GM12872 (cell line): Measurements from ENCODE around the gene RAB11FIP3.
A peak's percentile ranks its signal among the peaks of the same experiment; 100 is the strongest.

Source experiments
- TF ChIP-seq, protein P1 (sequence below): IDR thresholded peaks from 3 replicates; pipeline ENCODE4 v1.5.1; 2011; ENCODE audit warnings: low read depth, mild to moderate bottlenecking, low read length, moderate library complexity; ENCODE audit not compliant: insufficient read depth

The RAB11FIP3 gene

DNA sequence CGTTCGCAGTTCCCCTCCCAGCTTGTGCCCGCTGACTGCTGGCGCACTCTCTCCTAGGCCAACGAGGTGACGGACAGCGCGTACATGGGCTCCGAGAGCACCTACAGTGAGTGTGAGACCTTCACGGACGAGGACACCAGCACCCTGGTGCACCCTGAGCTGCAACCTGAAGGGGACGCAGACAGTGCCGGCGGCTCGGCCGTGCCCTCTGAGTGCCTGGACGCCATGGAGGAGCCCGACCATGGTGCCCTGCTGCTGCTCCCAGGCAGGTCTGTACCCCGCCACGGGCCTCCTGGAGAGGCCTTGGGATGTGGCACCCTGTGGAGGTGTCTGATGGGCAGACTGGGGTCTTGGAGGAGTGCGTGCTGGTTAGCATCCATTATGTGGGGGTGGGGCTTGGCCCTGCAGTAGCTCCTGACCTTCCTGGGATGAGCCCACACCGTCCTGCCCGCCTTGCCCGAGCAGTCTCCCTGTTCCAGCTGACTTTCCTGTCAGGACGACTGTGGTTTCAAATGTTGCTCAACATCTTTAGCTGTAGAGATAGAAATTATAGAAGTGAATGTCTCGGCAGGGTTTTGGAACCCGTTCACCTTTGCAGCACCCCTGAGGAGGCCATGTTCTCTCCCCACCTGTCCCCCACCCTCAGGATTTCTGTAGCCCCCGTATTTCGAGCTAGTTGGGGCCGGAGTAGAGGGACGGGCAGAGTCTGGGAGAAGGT, 57.2 kb downstream of the RAB11FIP3 start:
- TF ChIP-seq, protein P1, sequence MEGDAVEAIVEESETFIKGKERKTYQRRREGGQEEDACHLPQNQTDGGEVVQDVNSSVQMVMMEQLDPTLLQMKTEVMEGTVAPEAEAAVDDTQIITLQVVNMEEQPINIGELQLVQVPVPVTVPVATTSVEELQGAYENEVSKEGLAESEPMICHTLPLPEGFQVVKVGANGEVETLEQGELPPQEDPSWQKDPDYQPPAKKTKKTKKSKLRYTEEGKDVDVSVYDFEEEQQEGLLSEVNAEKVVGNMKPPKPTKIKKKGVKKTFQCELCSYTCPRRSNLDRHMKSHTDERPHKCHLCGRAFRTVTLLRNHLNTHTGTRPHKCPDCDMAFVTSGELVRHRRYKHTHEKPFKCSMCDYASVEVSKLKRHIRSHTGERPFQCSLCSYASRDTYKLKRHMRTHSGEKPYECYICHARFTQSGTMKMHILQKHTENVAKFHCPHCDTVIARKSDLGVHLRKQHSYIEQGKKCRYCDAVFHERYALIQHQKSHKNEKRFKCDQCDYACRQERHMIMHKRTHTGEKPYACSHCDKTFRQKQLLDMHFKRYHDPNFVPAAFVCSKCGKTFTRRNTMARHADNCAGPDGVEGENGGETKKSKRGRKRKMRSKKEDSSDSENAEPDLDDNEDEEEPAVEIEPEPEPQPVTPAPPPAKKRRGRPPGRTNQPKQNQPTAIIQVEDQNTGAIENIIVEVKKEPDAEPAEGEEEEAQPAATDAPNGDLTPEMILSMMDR = no peak

GRCh38 chr16:483341-484075, 58.1 kb downstream of the RAB11FIP3 start:
- TF ChIP-seq, protein P1 = no peak

GRCh38 chr16:489606-490005, 64.2 kb downstream of the RAB11FIP3 start:
- TF ChIP-seq, protein P1 = no peak

GRCh38 chr16:490768-491167, 65.3 kb downstream of the RAB11FIP3 start:
- TF ChIP-seq, protein P1 = no peak

DNA sequence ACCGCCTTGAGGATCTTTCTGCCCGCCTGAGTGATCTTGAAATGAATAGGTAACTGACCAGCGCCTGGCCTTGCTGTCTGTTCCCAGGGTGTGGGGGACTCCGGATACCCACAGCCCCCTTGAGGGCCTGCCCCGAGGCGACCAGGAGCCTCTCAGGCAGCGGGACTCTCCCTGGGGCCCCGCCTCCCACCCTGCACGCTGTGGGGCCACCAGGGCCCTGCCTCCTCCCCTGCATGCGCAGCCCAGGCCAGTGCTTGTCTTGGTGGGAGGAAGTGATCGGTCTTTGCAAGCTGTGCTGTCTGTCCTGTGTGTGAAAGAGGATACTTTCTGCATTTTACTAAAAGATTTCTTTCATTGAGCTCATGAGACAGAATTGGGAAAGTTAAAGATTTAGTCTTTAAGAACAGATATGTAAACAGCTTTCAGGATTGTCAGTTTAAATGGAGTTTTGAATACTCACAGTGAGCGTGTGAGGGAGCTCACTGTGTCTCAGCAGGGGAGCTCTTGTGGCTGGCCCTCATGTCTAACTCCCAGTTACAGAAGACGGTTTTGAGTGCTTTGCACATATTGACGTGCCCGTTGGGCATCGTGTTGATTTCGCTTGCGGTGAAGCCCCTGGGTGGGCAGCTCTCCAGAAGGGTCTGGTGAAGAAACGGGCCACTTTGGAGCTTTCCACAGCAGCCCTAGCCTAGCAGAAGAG, 65.9 kb downstream of the RAB11FIP3 start:
- TF ChIP-seq, protein P1 = no peak

DNA sequence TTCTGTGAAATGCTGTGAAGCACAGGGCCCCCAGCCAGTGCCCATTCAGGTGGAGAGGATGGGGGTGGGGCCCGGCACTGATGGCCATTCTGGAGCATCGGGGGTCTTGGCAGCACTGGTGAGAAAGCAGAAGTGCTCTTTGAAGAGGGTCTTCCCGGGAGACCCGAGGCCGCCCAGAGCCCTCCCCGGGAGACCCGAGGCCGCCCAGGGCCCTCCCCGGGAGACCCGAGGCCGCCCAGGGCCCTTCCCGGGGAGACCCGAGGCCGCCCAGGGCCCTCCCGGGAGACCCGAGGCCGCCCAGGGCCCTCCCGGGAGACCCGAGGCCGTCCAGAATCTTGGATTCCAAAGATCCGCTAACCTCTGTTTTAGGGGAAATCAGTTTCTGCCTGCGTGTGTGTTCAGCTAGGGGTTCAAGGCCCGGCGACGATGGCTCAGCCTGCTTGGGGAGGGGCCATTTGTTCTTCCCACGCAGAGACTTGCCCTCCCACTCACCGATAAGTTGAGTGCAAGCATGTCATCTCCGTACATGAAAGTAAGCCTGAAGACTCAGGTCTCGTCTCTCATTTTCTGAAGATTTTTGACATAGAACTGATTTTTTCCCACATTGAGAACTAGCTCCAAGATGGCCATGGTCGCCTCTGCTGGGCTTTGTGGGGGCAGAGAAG, 66.9 kb downstream of the RAB11FIP3 start:
- TF ChIP-seq, protein P1 = no peak

GRCh38 chr16:495127-495748, 69.8 kb downstream of the RAB11FIP3 start:
- TF ChIP-seq, protein P1 = peak; percentile 45; the same call in 2 of the 3 replicates
